ENCODE results near the gene ARL15.

- TF ChIP-seq EZH2phosphoT487 (IDR thresholded peaks at IDR 0.05; ENCODE audit: insufficient read depth, low read depth): no peak
- TF ChIP-seq EZH2 (IDR thresholded peaks at IDR 0.05; ENCODE audit: insufficient read depth, poor library complexity, severe bottlenecking): no peak
Measured at GRCh38 chr5:54140247-54140840, 170.0 kb downstream of the ARL15 start.
